SK-N-SH (cell line): Measurements from ENCODE around the gene RELB. TPM values are rescaled to one million over a fixed set of nuclear protein-coding genes. Genes with fewer than 3 reads are reported as not detected.

ENCODE experiments used
- CTCF ChIA-PET: fragments of 300-600, 350-600 bp; formaldehyde crosslinking; extraction: SDS; loops from one replicate; lab custom pipeline; 2021; lab: Yijun Ruan, JAX
- POLR2A ChIA-PET: fragments of 350-600 bp; sonication (Branson Sonifier 250); formaldehyde crosslinking; extraction: SDS; loops from one replicate; lab custom pipeline; 2020; ENCODE audit warnings: antibody characterized with exemption, inconsistent platforms; lab: Yijun Ruan, JAX
- DNase-seq: peaks from one replicate; pipeline ENCODE4 v3.0.0; 2012
- H2AFZ ChIP-seq: fragments of 200-600 bp; sonication (generic); 2 replicates; pipeline ENCODE4 v1.8.1; 2016; ENCODE audit warnings: antibody characterized with exemption, mild to moderate bottlenecking, low read depth
- H3F3A ChIP-seq: fragments of 200-600 bp; sonication (generic); replicated peaks from 2 replicates; pipeline ENCODE3; 2016; ENCODE audit warnings: antibody characterized with exemption, mild to moderate bottlenecking; ENCODE audit not compliant: insufficient read depth
- H3K27ac ChIP-seq, 2 experiments: fragments of 200-500 bp in 1 of 2; fragments of 200-600 bp in 1 of 2; sonication (Bioruptor generic) in 1 of 2; sonication (generic), shearing (Covaris generic) in 1 of 2; 2 replicates each; pipeline versions ENCODE4 v1.5.1 to v1.6.1; 2014 to 2016; ENCODE audit warnings: low read depth in 2 of 2, inconsistent platforms in 1 of 2, low read length in 1 of 2, mild to moderate bottlenecking in 1 of 2, mixed read lengths in 1 of 2
- H3K27me3 ChIP-seq: fragments of 200-600 bp; sonication (generic), shearing (Covaris generic); 2 replicates; pipeline ENCODE4 v1.6.1; 2016; ENCODE audit warnings: mixed run types; ENCODE audit not compliant: insufficient read depth
- H3K36me3 ChIP-seq, 2 experiments: fragments of 200-500 bp in 1 of 2; fragments of 200-600 bp in 1 of 2; sonication (Bioruptor generic) in 1 of 2; sonication (generic) in 1 of 2; replicated peaks in 1 of 2; 2 replicates each; pipeline versions ENCODE3 to v1.5.1; 2014 to 2016; ENCODE audit warnings: low read length in 1 of 2, mild to moderate bottlenecking in 1 of 2; ENCODE audit not compliant: insufficient read depth in 2 of 2, control insufficient read depth in 1 of 2
- H3K4me1 ChIP-seq, 2 experiments: fragments of 200-500 bp in 1 of 2; fragments of 200-600 bp in 1 of 2; sonication (Bioruptor generic) in 1 of 2; sonication (generic), shearing (Covaris generic) in 1 of 2; 2 replicates each; pipeline versions ENCODE4 v1.5.1 to v1.6.1; 2014 to 2016; ENCODE audit warnings: low read depth in 1 of 2, low read length in 1 of 2, mixed run types in 1 of 2; ENCODE audit not compliant: insufficient read depth in 2 of 2, control insufficient read depth in 1 of 2
- H3K4me2 ChIP-seq: fragments of 200-600 bp; sonication (generic), shearing (Covaris generic); 2 replicates; pipeline ENCODE4 v1.6.1; 2017; ENCODE audit warnings: mixed run types
- H3K4me3 ChIP-seq, 2 experiments: fragments of 200-500 bp in 1 of 2; fragments of 200-600 bp in 1 of 2; sonication (Bioruptor generic) in 1 of 2; sonication (generic), shearing (Covaris generic) in 1 of 2; 2 replicates each; pipeline versions ENCODE4 v1.5.1 to v1.8.1; 2014 to 2016; ENCODE audit warnings: low read depth in 2 of 2, inconsistent platforms in 1 of 2, low read length in 1 of 2, mild to moderate bottlenecking in 1 of 2, mixed read lengths in 1 of 2, moderate library complexity in 1 of 2
- H3K79me2 ChIP-seq: fragments of 200-600 bp; sonication (generic); 2 replicates; pipeline ENCODE4 v1.8.1; 2017; ENCODE audit warnings: mild to moderate bottlenecking; ENCODE audit not compliant: insufficient read depth
- H3K9ac ChIP-seq: fragments of 200-600 bp; sonication (generic); 2 replicates; pipeline ENCODE4 v1.6.1; 2017; ENCODE audit warnings: mixed run types
- H3K9me2 ChIP-seq: fragments of 200-600 bp; sonication (generic); 2 replicates; pipeline ENCODE4 v1.6.1; 2017; ENCODE audit warnings: mixed run types
- H3K9me3 ChIP-seq: fragments of 200-600 bp; sonication (generic); 2 replicates; pipeline ENCODE4 v1.6.1; 2017; ENCODE audit warnings: mixed run types, mild to moderate bottlenecking, moderate library complexity
- H4K20me1 ChIP-seq: fragments of 200-600 bp; sonication (generic); 2 replicates; pipeline ENCODE4 v1.6.1; 2017; ENCODE audit warnings: mild to moderate bottlenecking, mixed run types; ENCODE audit not compliant: insufficient read depth
- CHD2 ChIP-seq: fragments of 150-350 bp; IDR thresholded peaks from 2 replicates; pipeline ENCODE4 v1.6.1; 2018; ENCODE audit warnings: low read length; ENCODE audit not compliant: partially characterized antibody
- FOXJ3 ChIP-seq: sonication (generic); formaldehyde crosslinking; IDR thresholded peaks from 2 replicates; pipeline ENCODE4 v1.5.1; 2020; ENCODE audit warnings: mild to moderate bottlenecking, missing genetic modification reagents
- GABPA ChIP-seq: IDR thresholded peaks from 2 replicates; pipeline ENCODE4 v1.4.0; 2012; ENCODE audit warnings: low read depth, mild to moderate bottlenecking
- JUND ChIP-seq: IDR thresholded peaks from 2 replicates; pipeline ENCODE4 v1.4.0; 2012
- MXI1 ChIP-seq: IDR thresholded peaks from 2 replicates; pipeline ENCODE4 v1.6.1; 2012; ENCODE audit warnings: mild to moderate bottlenecking, low read depth, low read length, improper control_type of control experiment
- NFIC ChIP-seq: IDR thresholded peaks from 2 replicates; pipeline ENCODE4 v1.4.0; 2012; ENCODE audit warnings: borderline replicate concordance
- PBX3 ChIP-seq: IDR thresholded peaks from 2 replicates; pipeline ENCODE4; 2012
- RAD21 ChIP-seq: IDR thresholded peaks from 2 replicates; pipeline ENCODE4 v1.6.1; 2012; ENCODE audit warnings: mild to moderate bottlenecking, low read length
- REST ChIP-seq: IDR thresholded peaks from 2 replicates; pipeline ENCODE4 v1.6.1; 2012; ENCODE audit warnings: mild to moderate bottlenecking, low read depth, low read length, moderate library complexity
- RFX5 ChIP-seq: IDR thresholded peaks from 2 replicates; pipeline ENCODE4 v1.6.1; 2012; ENCODE audit warnings: mild to moderate bottlenecking, improper control_type of control experiment, low read length
- SMC3 ChIP-seq: IDR thresholded peaks from 2 replicates; pipeline ENCODE4 v1.6.1; 2012; ENCODE audit warnings: low read depth, low read length, improper control_type of control experiment
- TAF1 ChIP-seq: IDR thresholded peaks from 2 replicates; pipeline ENCODE4 v1.6.1; 2012; ENCODE audit warnings: low read depth, mild to moderate bottlenecking, low read length, moderate library complexity, borderline replicate concordance
- TEAD4 ChIP-seq: IDR thresholded peaks from 2 replicates; pipeline ENCODE4 v1.4.0; 2012; ENCODE audit warnings: mild to moderate bottlenecking, borderline replicate concordance; ENCODE audit not compliant: insufficient read depth
- USF1 ChIP-seq: IDR thresholded peaks from 2 replicates; pipeline ENCODE4 v1.4.0; 2012; ENCODE audit warnings: low read depth, borderline replicate concordance
- USF2 ChIP-seq: fragments of 150-350 bp; IDR thresholded peaks from 2 replicates; pipeline ENCODE4 v1.6.1; 2017; ENCODE audit warnings: antibody characterized with exemption, low read length, low read depth, borderline replicate concordance
- ZBTB33 ChIP-seq: IDR thresholded peaks from 2 replicates; pipeline ENCODE4 v1.4.0; 2012; ENCODE audit warnings: low read depth, borderline replicate concordance
- WGBS: methylation state at CpG from one replicate; pipeline ENCODE4 v1.1.6; 2017; ENCODE audit warnings: low lambda C conversion rate; 5-methylcytosine and 5-hydroxymethylcytosine counted together
- polyA plus RNA-seq, 3 experiments: library from polyadenylated mRNA; depleted of rRNA; stranded (reverse); fragments of >200 nt; gene quantifications; 2 replicates each; pipeline ENCODE4 v1.2.3, GENCODE V29; 2012

RELB gene
- polyA plus RNA-seq, 1 of the 3 experiments (the other 2 are of a cell fraction): 12.6 TPM

GRCh38 chr19:45045671-45046353 lies 44.5 kb downstream of the RELB start:
- TF ChIP-seq REST: no peak
- TF ChIP-seq JUND: no peak
- TF ChIP-seq USF2: no peak
- no peak for TF ChIP-seq GABPA
- no peak for TF ChIP-seq MXI1
- TF ChIP-seq NFIC: no peak
- TF ChIP-seq USF1: no peak
- TF ChIP-seq TAF1: no peak
- TF ChIP-seq, all 33 proteins: peak for 0
- Histone ChIP-seq H3K79me2 (peaks cover 99% of the 10 kb centered on the region), H2AFZ (no peak overlapping the region), H3K27me3 (no peaks in the 10 kb centered on the region), H3K4me3 (no peak overlapping the region), H3K9me3 (no peaks in the 10 kb centered on the region), H3K36me3 (peaks cover 36 to 45% of the 10 kb centered on the region in 2 experiments), H3K9me2 (no peaks in the 10 kb centered on the region), H3K4me2 (no peak overlapping the region), H3K4me1 (no peaks in the 10 kb centered on the region; a peak in 1 of 4 replicates), H3K9ac (no peak overlapping the region), H3F3A (no peaks in the 10 kb centered on the region), H4K20me1 (peaks cover 96% of the 10 kb centered on the region), H3K27ac (no peak overlapping the region)
- 87% methylated on average over 14 of the region's 14 CpGs for WGBS
- ChIA-PET POLR2A (no interaction called here), CTCF (interaction anchor here (0.8 to 3.8 kb wide), 4 partner anchors 13 to 46 kb away, joined by 3 to 19 read pairs (median 4); no protein-coding TSS in a partner anchor)
- DNase-seq: no peak

GRCh38 chr19:45046355-45046754 lies 45.1 kb downstream of the RELB start:
- Histone ChIP-seq H3K27ac (no peak overlapping the region), H3K4me2 (no peak overlapping the region), H3K9ac (no peak overlapping the region), H3K9me2 (no peaks in the 10 kb centered on the region), H3F3A (no peaks in the 10 kb centered on the region), H3K9me3 (no peaks in the 10 kb centered on the region), H3K79me2 (peaks cover 99% of the 10 kb centered on the region), H3K36me3 (peaks cover 31 to 41% of the 10 kb centered on the region in 2 experiments), H2AFZ (no peak overlapping the region), H3K27me3 (no peaks in the 10 kb centered on the region), H3K4me3 (no peak overlapping the region), H4K20me1 (peaks cover 96% of the 10 kb centered on the region), H3K4me1 (no peaks in the 10 kb centered on the region; a peak in 1 of 4 replicates)
- WGBS: 97% methylated on average over 7 of the region's 7 CpGs
- POLR2A ChIA-PET: no interaction called here
- CTCF ChIA-PET: interaction anchor here (0.8 to 3.8 kb wide), 4 partner anchors 13 to 45 kb away, joined by 3 to 19 read pairs (median 4); no protein-coding TSS in a partner anchor
- no peak for DNase-seq
- TF ChIP-seq FOXJ3 (CRISPR knock-in tag) (no peak), ZBTB33 (no peak), NFIC (no peak), CHD2 (no peak), MXI1 (no peak), TEAD4 (no peak), RFX5 (no peak), SMC3 (no peak), PBX3 (no peak), USF1 (no peak), RAD21 (no peak)
